ENCODE results near the gene INS. TPM values are rescaled to one million over a fixed set of nuclear protein-coding genes. Genes with fewer than 3 reads are reported as not detected.

Gene INS
- total and polyA plus RNA-seq, 10 of the 15 experiments (the other 5 are each of a cell fraction or from before 2014, with no cell fraction given): not detected

DNA sequence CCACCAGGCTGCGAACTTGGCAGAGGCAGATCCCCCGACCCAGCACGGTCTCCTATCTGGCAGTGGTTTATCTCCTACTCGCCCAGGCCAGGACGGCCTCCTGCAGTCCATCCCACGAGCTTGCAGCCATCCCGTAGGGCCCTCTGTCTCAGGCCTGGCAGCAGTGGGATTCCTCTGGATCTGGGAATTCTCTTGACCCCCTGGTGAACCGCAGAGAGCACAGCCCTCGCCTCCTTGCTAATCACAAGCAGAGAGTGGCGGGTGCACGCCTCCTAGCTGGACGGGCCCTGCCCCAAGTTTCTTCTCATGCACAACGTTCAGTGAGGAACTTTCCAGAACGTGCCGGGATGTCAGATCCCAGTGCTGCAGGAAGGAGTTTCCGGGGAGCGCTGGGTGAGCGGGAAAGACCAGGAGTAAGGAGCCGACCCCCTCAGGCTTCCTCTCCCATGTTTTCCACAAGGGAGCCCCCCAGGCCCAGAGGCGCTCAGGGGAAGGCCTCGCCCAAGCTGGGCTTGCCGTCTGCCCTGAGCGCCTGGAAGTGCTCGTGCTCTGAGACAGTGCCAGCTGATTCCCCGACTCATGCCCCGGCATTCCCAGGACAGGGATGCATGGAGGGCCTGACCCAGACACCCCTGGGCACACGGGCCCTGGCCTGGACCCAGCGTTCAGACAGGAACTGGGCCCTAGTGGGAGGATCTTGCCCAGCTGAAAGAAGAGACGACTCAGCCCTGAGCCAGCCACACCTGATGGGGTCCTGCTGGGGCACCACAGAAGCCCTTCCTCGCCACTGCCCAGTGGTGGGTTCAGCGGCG lies 46.4 kb downstream of the INS start:
- Histone ChIP-seq H3K36me3 (ENCODE audit: control insufficient read depth in 2 of 2, insufficient read depth in 2 of 2, low read length in 1 of 2) (no peaks in the 10 kb centered on the region), H3K4me2 (ENCODE audit: control insufficient read depth, insufficient read depth) (no peak overlapping the region), H3K27me3 (replicated peaks in 1 of 2; ENCODE audit: control insufficient read depth in 2 of 2, insufficient read depth in 2 of 2, low read length in 1 of 2) (no peaks in the 10 kb centered on the region; a peak in 1 of 4 replicates), H3K27ac (ENCODE audit: control insufficient read depth, insufficient read depth) (no peak overlapping the region), H3K79me2 (ENCODE audit: control insufficient read depth, insufficient read depth, low read length) (no peaks in the 10 kb centered on the region), H3K4me3 (no peak overlapping the region), H4K20me1 (ENCODE audit: control insufficient read depth, insufficient read depth) (no peaks in the 10 kb centered on the region), H3K9me3 (replicated peaks; ENCODE audit: control insufficient read depth, insufficient read depth, low read length) (no peaks in the 10 kb centered on the region; the same call in 2 of the 3 replicates), H3K9ac (ENCODE audit: control insufficient read depth, insufficient read depth, low read length) (no peak overlapping the region), H2AFZ (ENCODE audit: control insufficient read depth, low read depth, low read length) (no peak overlapping the region), H3K4me1 (ENCODE audit: control insufficient read depth, insufficient read depth, low read length) (no peaks in the 10 kb centered on the region)
- no peak for DNase-seq (ENCODE audit: low read depth, low spot score)
- ChIA-PET SMC1A (ENCODE audit: uncharacterized antibody, unreplicated experiment) (no interaction called here), RAD21 (ENCODE audit: unreplicated experiment) (no interaction called here), CTCF (no interaction called here), POLR2A (no interaction called here)
- in situ Hi-C loops (cut with MboI) (no loop called here), intact Hi-C loops (cut with micrococcal nuclease; ENCODE audit: unreplicated experiment) (no loop called here)
- BruUV-seq (replicated peaks): no TSS peak
- 29% methylated on average over 32 of the region's 32 CpGs for WGBS (ENCODE audit: insufficient coverage, insufficient replicate concordance, low lambda C conversion rate, missing lambda C conversion rate)
- TF ChIP-seq CREM (IDR thresholded peaks at IDR 0.05; ENCODE audit: low read depth) (no peak), RELA (IDR thresholded peaks at IDR 0.05; ENCODE audit: borderline replicate concordance, partially characterized antibody) (no peak), ZNF384 (IDR thresholded peaks at IDR 0.05; ENCODE audit: borderline replicate concordance, low read depth, low read length) (no peak), MYB (IDR thresholded peaks at IDR 0.05; ENCODE audit: borderline replicate concordance, low read depth, low read length) (no peak), TCF12 (IDR thresholded peaks at IDR 0.05; ENCODE audit: low read depth, low read length) (no peak), HDGF (IDR thresholded peaks at IDR 0.05) (no peak), YY1 (IDR thresholded peaks at IDR 0.05; ENCODE audit: low read depth, low read length) (no peak), TARDBP (IDR thresholded peaks at IDR 0.05; ENCODE audit: borderline replicate concordance) (no peak)
- TF ChIP-seq, protein P1, sequence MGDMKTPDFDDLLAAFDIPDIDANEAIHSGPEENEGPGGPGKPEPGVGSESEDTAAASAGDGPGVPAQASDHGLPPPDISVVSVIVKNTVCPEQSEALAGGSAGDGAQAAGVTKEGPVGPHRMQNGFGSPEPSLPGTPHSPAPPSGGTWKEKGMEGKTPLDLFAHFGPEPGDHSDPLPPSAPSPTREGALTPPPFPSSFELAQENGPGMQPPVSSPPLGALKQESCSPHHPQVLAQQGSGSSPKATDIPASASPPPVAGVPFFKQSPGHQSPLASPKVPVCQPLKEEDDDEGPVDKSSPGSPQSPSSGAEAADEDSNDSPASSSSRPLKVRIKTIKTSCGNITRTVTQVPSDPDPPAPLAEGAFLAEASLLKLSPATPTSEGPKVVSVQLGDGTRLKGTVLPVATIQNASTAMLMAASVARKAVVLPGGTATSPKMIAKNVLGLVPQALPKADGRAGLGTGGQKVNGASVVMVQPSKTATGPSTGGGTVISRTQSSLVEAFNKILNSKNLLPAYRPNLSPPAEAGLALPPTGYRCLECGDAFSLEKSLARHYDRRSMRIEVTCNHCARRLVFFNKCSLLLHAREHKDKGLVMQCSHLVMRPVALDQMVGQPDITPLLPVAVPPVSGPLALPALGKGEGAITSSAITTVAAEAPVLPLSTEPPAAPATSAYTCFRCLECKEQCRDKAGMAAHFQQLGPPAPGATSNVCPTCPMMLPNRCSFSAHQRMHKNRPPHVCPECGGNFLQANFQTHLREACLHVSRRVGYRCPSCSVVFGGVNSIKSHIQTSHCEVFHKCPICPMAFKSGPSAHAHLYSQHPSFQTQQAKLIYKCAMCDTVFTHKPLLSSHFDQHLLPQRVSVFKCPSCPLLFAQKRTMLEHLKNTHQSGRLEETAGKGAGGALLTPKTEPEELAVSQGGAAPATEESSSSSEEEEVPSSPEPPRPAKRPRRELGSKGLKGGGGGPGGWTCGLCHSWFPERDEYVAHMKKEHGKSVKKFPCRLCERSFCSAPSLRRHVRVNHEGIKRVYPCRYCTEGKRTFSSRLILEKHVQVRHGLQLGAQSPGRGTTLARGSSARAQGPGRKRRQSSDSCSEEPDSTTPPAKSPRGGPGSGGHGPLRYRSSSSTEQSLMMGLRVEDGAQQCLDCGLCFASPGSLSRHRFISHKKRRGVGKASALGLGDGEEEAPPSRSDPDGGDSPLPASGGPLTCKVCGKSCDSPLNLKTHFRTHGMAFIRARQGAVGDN (IDR thresholded peaks at IDR 0.05): no peak
- no peak for ATAC-seq
- FAIRE-seq: no peak
